GM19467 (cell line): Measurements from ENCODE around the gene RGL1.

Experiments used
- ATAC-seq: cut with Tn5 transposase; IDR thresholded peaks from one replicate; pipeline ENCODE4 v1.9.1; 2021; ENCODE audit warnings: mild to moderate bottlenecking, moderate library complexity; ENCODE audit not compliant: unreplicated experiment

RGL1 gene

DNA sequence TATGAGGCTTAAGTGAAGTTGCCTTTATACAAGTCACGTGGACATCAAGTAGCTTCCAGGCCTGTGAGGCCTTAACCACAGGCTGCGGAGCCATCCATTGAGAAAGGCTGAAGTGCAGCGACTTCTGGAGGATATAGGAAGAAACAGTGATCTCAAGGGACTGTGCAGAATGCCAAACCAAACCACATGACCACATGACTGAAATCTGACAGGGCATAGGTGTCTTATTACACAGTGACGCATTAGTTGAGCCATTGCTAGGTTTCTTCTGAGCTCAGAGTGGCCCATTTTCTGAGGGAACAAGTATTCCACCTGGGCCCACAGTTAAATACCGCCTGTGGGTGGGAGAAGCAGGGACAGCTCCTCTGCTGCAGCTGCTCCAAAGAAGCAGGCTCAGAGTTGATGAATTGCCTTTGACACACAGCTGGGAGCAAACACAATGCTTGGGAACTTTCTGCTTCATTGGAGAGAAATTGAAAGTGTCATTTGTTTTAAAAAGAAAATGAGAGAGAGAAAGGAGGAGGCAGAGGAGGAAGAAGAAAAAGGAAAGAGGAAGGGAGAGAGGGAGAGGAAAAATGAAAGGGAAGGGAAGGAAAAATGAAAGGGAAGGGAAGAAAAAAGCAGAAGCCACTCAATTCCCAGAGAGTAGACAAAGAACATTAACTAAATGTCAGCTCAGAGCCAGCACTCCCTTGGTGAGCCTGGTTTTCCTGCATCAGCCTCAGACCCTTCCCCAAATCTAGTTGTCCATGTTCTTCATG, 138.2 kb downstream of the RGL1 start:
- ATAC-seq = peak; percentile 51

DNA sequence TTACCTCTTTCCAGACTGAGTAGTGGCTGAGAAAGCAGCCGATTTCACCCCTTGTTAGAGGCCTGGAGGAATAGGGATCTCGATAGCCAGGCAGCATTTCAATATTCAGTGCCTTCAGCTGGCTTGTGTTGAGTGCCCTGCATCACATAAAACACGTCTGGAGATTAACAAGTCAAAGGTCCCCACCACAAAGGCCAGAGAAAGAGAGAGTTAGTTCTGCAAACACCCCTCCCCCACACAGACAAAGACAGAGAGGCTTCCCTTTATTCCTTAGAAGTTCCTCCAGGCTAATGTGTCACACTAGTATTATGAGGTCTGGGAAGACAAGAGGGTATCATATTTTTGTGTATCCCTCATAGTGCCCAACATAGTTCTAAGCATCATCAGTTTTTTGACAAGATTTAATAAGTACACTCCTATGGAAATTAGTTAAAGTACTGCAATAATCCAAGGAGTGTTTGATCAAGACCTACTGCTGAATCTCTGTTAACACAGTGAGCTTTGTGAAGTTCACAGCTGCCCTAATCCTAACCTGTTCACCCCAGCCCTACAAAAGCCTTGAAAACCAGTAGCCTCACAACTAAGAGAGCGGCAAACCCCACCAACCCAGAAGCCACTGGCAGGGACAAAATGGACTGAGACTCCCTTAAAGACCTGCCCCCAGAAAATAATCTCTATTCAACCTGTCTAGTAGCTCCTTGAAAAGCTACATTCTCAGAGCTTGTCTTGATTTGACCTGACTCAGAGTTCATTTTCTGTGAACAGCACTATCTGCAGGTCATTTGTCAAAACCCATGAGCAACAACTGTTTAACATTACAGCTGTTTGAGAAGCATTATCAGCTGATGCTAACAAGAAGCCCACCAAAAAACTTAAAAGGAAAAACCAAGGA, 140.8 kb downstream of the RGL1 start:
- no peak for ATAC-seq

DNA sequence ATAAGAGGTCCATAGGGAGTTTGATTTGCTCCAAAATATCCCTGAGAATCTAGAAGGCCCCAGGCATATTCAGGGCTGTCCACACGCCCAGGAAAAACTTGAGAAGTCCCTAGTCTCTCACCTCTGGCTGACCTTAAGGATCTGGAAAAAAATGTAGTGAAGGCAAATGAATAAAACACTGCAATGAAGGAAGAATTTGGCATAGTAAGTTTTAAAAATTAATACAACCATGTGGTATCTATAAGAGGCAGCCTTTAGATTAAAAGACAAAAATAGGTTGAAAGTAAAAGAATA, 141.3 kb downstream of the RGL1 start:
- ATAC-seq = no peak

DNA sequence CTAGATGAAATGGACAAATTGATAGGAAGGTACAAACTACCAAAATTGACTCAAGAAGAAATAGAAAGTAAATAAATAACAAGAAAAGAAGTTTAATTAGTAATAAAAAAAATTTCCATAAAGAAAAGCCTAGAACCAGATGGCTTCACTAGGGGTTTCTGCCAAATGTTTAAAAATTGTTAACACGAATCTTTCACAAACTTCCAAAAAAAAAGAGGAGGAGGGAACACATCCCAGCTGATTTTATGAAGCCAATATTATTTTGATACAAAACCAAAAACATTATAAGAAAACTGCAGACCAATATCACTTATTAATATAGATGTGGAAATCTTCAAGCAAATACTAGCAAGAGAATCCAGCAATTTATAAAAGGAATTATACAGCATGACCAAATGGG, 143.1 kb downstream of the RGL1 start:
- no peak for ATAC-seq

DNA sequence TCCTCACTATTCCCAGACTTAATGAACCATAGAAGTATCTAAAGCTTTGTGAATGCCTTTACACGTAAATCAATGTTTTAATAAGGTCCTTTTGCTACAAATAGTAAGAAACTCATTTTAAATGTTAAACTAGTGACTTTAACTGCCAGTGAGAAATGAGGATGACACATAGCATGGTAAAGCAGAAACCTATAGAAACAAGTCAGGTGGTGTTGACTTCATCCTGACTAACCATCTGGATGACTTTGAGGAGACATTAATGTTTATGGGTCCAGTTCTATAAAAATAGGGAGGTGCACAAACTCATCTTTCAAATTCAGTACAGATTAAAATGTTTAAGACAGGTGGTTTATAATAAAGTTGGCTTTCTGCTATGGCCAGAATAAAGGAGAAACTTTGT, 147.2 kb downstream of the RGL1 start:
- ATAC-seq = no peak

DNA sequence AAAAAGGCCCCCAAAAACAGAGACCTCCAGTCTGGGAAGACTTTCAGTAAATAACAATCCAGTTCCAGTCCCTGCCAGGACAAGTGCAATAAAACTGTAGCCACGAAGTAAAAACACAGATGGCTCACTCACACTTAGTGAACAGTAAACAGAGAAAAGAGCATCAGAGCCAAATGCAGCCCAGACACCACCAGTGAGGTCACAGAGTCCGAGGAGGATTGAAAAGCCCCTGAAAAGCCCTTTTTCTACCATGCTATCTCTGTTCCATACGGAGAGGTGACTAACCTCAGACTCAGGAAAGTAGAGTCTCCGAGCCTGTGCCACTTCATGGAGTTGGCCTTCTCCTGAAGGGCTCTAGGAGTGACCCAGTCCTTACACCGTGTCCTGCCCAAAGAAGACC, 148.1 kb downstream of the RGL1 start:
- no peak for ATAC-seq

DNA sequence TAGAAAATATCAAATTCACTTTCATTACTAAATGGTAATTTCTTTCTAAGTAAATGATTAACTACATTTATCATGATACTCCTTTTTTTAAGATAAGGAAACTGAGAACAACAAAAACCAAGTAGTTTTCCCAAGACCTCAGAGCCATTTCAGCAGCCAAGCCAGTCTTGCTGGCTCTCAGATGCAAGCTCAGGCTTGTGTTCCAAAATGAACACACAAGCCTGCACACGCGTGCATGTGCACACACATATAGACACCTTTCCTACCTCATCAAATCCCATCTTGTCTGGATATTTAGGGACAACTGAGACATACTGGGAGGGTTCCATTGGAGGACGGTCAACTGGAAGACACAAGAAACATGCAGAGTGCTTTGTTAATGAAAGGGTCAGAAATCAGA, 149.6 kb downstream of the RGL1 start:
- no peak for ATAC-seq

DNA sequence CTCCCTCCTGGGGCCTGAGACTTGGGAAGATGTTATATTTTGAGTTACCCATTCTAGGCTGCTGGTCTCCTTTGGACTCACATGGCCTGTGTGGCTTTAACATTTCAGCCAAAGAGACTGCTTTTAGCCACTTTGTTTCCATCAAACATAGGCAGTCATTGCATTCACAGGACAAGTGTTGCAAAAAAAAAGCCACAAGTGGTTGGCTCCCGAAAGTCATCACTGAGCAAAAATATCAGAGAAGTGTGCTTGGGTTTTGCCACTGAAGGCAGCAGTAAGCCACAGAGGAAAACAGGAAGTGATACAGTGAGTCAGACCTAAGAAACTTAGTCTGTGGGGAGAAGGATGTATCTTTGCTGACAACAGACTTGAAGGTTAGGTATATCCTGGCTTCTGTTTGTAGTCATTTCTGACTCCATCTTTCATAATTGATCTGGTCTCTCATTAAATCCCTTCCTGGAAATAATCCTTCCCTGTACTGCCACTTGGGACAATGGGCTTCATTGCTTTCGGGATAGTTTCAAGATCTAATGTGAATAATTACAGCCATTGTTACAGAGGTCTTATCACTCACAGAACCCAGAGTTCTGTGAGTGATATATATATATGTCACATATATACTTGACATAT, 151.8 kb downstream of the RGL1 start:
- ATAC-seq = peak; percentile 99

DNA sequence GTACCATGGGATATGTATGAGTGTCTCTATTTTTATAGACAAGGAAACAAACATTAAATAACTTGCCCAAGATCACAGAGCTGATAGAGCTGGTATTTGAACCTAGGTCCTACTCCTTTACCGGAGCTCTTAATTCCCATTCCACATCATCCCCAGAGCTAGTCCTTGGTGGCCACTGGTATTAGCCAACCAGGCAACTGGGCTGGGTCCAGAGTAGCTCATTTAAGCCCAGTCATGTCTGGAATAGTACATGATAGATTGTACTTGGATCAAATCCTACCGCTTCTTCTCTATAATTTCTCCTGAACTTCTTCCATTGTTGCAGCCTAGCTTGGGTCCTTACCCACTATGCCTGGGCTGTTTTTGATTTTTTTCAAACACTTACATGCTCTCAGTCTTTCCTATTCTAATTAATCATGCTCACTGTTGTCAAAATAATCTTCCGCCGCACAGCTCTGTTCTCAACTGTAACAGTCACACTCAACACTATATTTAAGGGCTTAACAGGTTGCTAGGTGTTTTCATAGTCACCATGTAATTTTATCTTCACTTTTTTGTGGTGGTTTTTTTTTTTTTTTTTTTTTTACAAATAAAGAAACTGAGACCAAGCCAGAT, 152.4 kb downstream of the RGL1 start:
- no peak for ATAC-seq

DNA sequence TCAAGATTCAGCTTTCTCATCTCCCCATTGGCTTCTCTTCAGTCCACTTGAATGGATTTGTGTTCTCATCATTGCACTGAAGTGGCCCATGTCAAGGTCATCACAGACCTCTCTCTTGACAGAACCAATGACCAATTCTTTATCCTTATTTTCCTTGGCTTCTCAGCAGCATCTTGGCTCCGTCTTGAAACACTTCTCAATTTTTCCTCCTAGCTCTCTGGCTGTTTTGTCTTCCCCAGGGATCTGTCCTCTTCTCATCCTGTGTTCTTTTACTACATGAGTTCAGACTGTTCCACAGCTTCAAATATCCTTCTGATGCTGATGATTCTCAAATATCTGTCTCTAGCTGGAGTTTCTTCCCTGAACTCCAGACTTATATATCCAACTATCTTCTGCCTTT, 154.0 kb downstream of the RGL1 start:
- ATAC-seq = no peak

DNA sequence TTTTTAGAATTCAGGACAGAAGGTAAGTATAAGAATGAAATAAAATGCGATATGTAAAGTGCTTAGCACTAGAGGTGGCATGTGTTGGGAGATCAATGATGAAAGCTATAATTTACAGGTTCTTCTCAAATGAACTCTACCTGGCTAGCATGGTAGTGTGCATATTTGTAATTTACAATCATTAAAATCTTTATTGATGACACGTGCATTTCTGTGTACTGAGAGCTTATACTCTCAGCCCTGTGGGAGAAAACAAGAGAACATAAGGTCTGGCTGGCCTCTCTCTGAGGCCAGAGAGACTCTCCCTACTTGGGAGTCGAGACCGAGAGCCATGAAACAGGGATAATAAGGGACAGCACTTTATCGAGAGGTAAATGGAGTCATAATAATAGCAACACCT, 156.2 kb downstream of the RGL1 start:
- no peak for ATAC-seq

DNA sequence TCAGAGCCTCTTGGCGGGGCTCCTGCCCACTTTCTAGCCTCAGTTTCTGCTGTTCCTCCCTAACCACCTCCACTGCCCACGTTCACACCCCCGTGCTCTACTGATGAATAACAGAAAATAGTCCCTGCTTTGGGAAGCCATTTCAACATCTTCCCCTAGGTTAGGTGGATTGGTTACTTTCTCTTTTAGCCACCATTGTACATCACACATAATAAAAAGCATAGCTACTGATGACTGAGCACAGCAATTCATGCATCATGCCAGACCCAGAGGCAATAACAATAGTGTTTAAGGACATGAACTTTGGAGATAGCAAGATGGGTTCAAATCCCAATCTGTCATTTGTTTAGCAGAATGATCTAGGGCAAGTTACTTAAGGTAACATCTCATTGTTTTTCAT, 158.0 kb downstream of the RGL1 start:
- ATAC-seq = no peak

DNA sequence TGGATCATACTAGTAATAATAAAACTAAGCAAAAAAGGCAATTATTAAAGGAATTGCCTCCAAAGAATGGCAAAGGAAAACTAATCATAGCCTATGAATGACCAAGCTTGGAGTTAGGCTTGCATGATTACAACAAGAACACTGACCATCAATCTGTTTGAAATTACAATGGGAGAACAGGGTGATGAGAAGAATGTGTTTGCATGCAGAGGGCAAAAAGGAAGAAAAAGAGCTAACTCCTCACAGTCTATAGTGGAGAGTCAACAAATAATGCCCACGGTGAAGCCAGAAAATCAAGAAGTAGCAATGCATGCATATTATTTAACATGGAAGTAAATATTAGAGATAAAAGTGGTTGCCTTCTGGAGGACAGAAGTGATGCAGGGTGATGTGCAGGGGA, 160.8 kb downstream of the RGL1 start:
- ATAC-seq = no peak

DNA sequence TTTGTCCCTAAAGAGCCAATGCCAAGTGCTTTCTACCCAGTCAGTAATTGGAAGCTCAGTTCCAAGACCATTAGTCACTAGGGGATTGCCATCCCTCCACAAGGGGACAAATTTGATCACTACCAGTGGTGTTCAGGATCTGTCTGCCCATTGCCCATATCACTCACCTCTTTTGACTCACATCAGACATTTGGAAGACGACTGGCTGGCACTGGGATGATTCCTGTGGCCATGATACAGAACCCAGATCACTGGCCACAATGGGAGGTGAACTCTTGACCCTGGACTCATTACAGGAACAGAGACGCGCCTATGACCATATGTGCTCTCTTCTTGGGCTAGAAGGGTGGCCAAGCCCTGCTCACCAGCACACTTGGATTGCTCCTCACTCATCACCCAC, 161.6 kb downstream of the RGL1 start:
- no peak for ATAC-seq

DNA sequence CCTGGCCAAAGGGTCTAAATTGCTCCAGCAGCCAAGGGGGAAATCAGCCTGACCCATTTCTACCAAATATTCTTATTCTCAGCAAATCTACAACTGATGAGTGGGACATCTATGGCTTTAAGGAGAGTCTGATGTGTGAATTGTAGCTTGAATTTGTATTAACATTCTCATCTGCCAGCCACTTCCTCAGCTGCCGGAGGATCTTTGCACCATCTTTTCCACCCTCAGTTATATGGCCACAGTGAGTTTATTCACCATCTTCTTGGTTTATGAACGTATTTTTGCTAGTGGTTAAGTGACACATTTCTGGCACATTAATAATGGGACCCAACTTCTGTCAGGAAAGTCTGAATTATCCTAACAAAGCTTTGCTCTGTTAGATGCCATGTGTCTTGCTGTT, 163.0 kb downstream of the RGL1 start:
- ATAC-seq = no peak

DNA sequence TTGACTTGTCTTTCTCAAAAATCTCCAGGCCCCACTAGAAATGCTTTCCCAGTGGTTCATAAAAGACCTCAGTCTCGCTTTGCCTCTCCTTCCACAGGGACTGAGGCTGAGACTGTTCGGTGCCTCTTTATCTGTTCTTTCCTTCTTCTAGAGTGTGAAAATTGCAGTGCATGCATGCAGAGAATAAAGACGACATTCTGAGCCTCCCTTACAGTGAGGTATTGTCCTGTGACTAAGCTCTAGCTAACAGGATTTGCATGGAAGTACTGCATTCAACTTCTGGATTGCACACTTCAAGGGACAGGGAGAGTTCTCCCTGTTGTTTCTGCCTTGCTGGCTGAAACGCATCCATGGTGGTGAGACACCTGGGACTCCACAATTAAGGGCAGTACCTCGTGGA, 163.5 kb downstream of the RGL1 start:
- no peak for ATAC-seq

DNA sequence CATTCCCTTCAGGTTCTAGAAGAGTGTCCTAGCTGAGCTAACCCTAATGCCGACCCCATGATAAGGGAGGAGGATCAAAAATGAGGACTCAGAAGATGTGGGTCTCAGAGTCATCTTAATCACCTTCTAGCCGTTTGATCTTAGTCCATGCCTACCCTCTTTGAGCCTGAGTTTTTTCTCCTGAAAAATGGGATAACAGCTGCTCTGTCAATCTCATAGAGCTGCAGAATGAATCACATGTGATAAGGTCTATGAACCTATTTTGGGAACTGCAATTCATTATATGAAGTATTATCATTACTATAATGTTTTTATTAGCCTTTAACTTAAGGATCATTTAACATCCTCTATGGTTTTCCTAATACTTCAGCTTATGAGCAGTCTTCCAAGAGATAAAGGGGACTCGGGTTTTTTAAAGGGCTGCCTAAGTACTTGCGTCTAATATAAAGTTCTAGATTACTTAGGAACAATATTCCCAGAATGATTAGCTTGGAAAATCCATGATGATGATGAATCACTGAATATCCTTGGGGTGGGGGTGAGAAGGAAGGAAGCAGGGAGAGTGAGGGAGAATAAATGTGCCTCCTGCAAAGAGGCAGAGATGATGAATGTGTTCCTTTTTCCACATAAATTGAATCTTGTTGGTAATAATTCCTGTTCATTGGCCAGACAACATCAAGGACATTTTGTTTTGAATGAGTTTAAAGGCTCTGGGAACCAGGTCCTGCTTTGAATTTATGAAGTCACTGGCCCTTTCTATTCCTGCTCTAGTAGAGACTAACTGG, 165.8 kb downstream of the RGL1 start:
- ATAC-seq = no peak

DNA sequence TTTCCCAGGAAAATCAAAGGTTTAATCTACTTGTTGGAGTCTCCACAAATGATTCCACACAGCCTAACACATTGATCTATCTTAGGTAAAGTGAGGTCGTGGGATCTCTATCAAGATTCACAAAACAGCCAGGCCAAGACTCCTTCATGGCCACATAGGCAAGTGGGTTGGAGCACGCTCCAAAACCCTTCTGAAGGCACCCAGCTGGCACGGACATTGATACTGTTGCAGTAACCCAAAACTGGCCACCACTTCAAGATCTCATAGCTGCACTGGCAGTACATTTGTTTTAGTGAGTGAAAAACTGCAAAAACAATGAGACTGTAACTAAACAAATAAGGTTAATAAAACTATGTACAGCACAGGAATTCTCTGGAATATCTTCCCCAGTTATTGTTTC, 170.7 kb downstream of the RGL1 start:
- no peak for ATAC-seq

DNA sequence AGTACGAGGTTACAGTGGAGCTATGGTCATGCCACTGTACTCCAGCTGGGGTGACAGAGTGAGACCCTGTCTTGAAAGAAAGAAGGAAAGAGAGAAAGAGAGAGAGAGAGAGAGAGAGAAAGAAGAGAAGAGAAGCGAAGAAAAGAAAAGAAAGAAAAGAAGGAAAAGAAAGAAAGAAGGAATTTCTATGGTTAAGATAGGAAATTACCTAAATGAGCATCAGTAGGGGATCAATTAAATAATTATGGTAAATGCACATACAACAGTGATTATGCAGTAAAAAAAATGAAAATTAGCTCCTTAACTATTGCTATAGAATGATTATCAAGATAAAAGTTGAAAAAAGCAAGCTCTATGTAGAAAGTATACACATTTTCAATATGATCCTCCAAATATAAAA, 172.8 kb downstream of the RGL1 start:
- no peak for ATAC-seq
